H1 (cell line): ENCODE results near the gene ABHD10. TPM values are rescaled to one million over a fixed set of nuclear protein-coding genes. Genes with fewer than 3 reads are reported as not detected.

ENCODE experiments used
- CTCF ChIA-PET: fragments of 300-600 bp; sonication (Branson Sonifier 250); formaldehyde crosslinking; loops from one replicate; lab custom pipeline; 2021; ENCODE audit not compliant: partially characterized antibody; lab: Charles Lee
- POLR2A ChIA-PET: fragments of 300-600 bp; sonication (Branson Sonifier 250); formaldehyde crosslinking; loops from one replicate; lab custom pipeline; 2021; ENCODE audit warnings: inconsistent platforms; ENCODE audit not compliant: partially characterized antibody; lab: Charles Lee
- DNase-seq, 2 experiments: peaks; one replicate each; pipeline versions ENCODE4 v3.0.0 to v3.0.0-alpha.2; 2010 to 2022; ENCODE audit warnings: low spot score in 2 of 2, low read depth in 1 of 2, mixed read lengths in 1 of 2
- FAIRE-seq: peaks from 2 replicates; lab custom pipeline; 2011; peaks lifted over from hg19 to GRCh38; lab: Jason Lieb, UNC
- H2AFZ ChIP-seq: 2 replicates; pipeline ENCODE4 v1.8.1; 2012; ENCODE audit warnings: low read length, inconsistent platforms
- H2AK5ac ChIP-seq: 2 replicates; pipeline ENCODE4 v1.6.1; 2013; ENCODE audit warnings: low read depth, low read length
- H2BK120ac ChIP-seq: replicated peaks from 2 replicates; pipeline ENCODE3; 2013; ENCODE audit warnings: low read depth, low read length, inconsistent platforms
- H2BK12ac ChIP-seq: 2 replicates; pipeline ENCODE4 v1.6.1; 2013; ENCODE audit warnings: low read depth, low read length
- H2BK15ac ChIP-seq: 2 replicates; pipeline ENCODE4 v1.6.1; 2013; ENCODE audit warnings: low read length
- H2BK20ac ChIP-seq: 2 replicates; pipeline ENCODE4 v1.6.1; 2013; ENCODE audit warnings: low read length
- H2BK5ac ChIP-seq: 2 replicates; pipeline ENCODE4 v1.6.1; 2013; ENCODE audit warnings: low read depth, low read length
- H3K14ac ChIP-seq: 2 replicates; pipeline ENCODE4 v1.6.1; 2013; ENCODE audit warnings: inconsistent platforms; ENCODE audit not compliant: insufficient read length
- H3K18ac ChIP-seq: 2 replicates; pipeline ENCODE4 v1.6.1; 2013; ENCODE audit warnings: low read length; ENCODE audit errors: extremely low read depth
- H3K23ac ChIP-seq: 2 replicates; pipeline ENCODE4 v1.6.1; 2013; ENCODE audit warnings: inconsistent platforms; ENCODE audit not compliant: insufficient read length
- H3K23me2 ChIP-seq: 2 replicates; pipeline ENCODE4 v1.6.1; 2013; ENCODE audit warnings: low read depth, low read length
- H3K27ac ChIP-seq: 2 replicates; pipeline ENCODE4 v1.6.1; 2011; ENCODE audit warnings: low read depth, low read length, inconsistent platforms
- H3K27me3 ChIP-seq, 4 experiments: replicated peaks in 1 of 4; 1 replicate in 1 of 4; 2 replicates in 3 of 4; pipeline versions ENCODE4 v1.6.1 to v1.8.1; 2011 to 2013; ENCODE audit warnings: low read length in 3 of 4, mild to moderate bottlenecking in 3 of 4, inconsistent platforms in 2 of 4, mixed read lengths in 2 of 4, moderate library complexity in 1 of 4; ENCODE audit not compliant: control insufficient read depth in 3 of 4, insufficient read depth in 3 of 4; ENCODE audit errors: extremely low read depth in 1 of 4
- H3K36me3 ChIP-seq, 4 experiments: 2 replicates each; pipeline versions ENCODE4 v1.6.1 to v1.8.1; 2011 to 2013; ENCODE audit warnings: mild to moderate bottlenecking in 4 of 4, low read length in 3 of 4, moderate library complexity in 2 of 4, control low read depth in 1 of 4, inconsistent platforms in 1 of 4; ENCODE audit not compliant: insufficient read depth in 4 of 4, control insufficient read depth in 2 of 4
- H3K4ac ChIP-seq: replicated peaks from 2 replicates; pipeline ENCODE3; 2013; ENCODE audit warnings: low read length, low read depth, mixed read lengths, inconsistent platforms; ENCODE audit not compliant: insufficient read length
- H3K4me1 ChIP-seq, 4 experiments: replicated peaks in 1 of 4; 1 replicate in 1 of 4; 2 replicates in 3 of 4; pipeline versions ENCODE4 v1.6.1 to v1.8.1; 2011 to 2013; ENCODE audit warnings: low read length in 3 of 4, inconsistent platforms in 2 of 4, mixed read lengths in 1 of 4; ENCODE audit not compliant: insufficient read depth in 4 of 4, control insufficient read depth in 3 of 4
- H3K4me2 ChIP-seq, 2 experiments: 2 replicates each; pipeline versions ENCODE4 v1.6.1 to v1.8.1; 2011 to 2013; ENCODE audit warnings: low read depth in 2 of 2, low read length in 2 of 2, control low read depth in 1 of 2, inconsistent platforms in 1 of 2, mild to moderate bottlenecking in 1 of 2; ENCODE audit not compliant: insufficient read depth in 1 of 2
- H3K4me3 ChIP-seq, 4 experiments: fragments of 200-600, 300-600 bp in 1 of 4; sonication (generic), shearing (Covaris generic), sonication (Bioruptor Twin) in 1 of 4; 2 replicates each; pipeline versions ENCODE4 v1.5.1 to v1.8.1; 2011 to 2016; ENCODE audit warnings: low read length in 4 of 4, low read depth in 3 of 4, control low read depth in 2 of 4, inconsistent platforms in 2 of 4, mild to moderate bottlenecking in 2 of 4, mixed read lengths in 1 of 4, moderate library complexity in 1 of 4; ENCODE audit not compliant: insufficient read depth in 2 of 4; ENCODE audit errors: extremely low read depth in 1 of 4
- H3K56ac ChIP-seq: replicated peaks from 2 replicates; pipeline ENCODE3; 2013; ENCODE audit warnings: low read depth, mild to moderate bottlenecking, mixed read lengths, low read length, inconsistent platforms; ENCODE audit not compliant: insufficient read length
- H3K79me1 ChIP-seq: 2 replicates; pipeline ENCODE4 v1.6.1; 2013; ENCODE audit warnings: low read depth, low read length, control low read depth
- H3K79me2 ChIP-seq, 2 experiments: 2 replicates each; pipeline versions ENCODE4 v1.6.1 to v1.8.1; 2012 to 2013; ENCODE audit warnings: low read length in 2 of 2, mild to moderate bottlenecking in 2 of 2, inconsistent platforms in 1 of 2; ENCODE audit not compliant: insufficient read depth in 2 of 2, control insufficient read depth in 1 of 2
- H3K9ac ChIP-seq, 4 experiments: replicated peaks in 1 of 4; 1 replicate in 1 of 4; 2 replicates in 3 of 4; pipeline versions ENCODE4 v1.6.1 to v1.8.1; 2011 to 2013; ENCODE audit warnings: low read depth in 3 of 4, low read length in 3 of 4, control low read depth in 2 of 4, mild to moderate bottlenecking in 2 of 4, moderate library complexity in 2 of 4, inconsistent platforms in 1 of 4; ENCODE audit errors: extremely low read depth in 1 of 4
- H3K9me3 ChIP-seq, 2 experiments: 2 replicates each; pipeline versions ENCODE4 v1.6.1 to v1.8.1; 2012 to 2013; ENCODE audit warnings: mild to moderate bottlenecking in 2 of 2, moderate library complexity in 2 of 2, control low read depth in 1 of 2, inconsistent platforms in 1 of 2, low read depth in 1 of 2, low read length in 1 of 2, mixed read lengths in 1 of 2; ENCODE audit not compliant: insufficient read depth in 2 of 2
- H4K20me1 ChIP-seq, 2 experiments: replicated peaks in 1 of 2; 2 replicates each; pipeline versions ENCODE3 to v1.8.1; 2011 to 2013; ENCODE audit warnings: inconsistent platforms in 2 of 2, low read length in 2 of 2, mild to moderate bottlenecking in 1 of 2; ENCODE audit not compliant: insufficient read depth in 2 of 2, control insufficient read depth in 1 of 2
- H4K5ac ChIP-seq: 2 replicates; pipeline ENCODE4 v1.6.1; 2013; ENCODE audit warnings: low read length, low read depth, mixed read lengths, inconsistent platforms; ENCODE audit not compliant: insufficient read length
- H4K8ac ChIP-seq: 2 replicates; pipeline ENCODE4 v1.8.0; 2013; ENCODE audit warnings: mild to moderate bottlenecking, moderate library complexity, low read length, inconsistent platforms; ENCODE audit not compliant: insufficient read depth; ENCODE audit errors: extremely low read depth
- H4K91ac ChIP-seq: replicated peaks from 2 replicates; pipeline ENCODE3; 2013; ENCODE audit warnings: low read length, mixed read lengths, inconsistent platforms; ENCODE audit not compliant: insufficient read length
- BACH1 ChIP-seq: IDR thresholded peaks from 2 replicates; pipeline ENCODE4 v1.6.1; 2012; ENCODE audit warnings: low read length, improper control_type of control experiment
- CBX5 ChIP-seq: fragments of 300-800, 300-1000 bp; sonication (generic); IDR thresholded peaks from 2 replicates; pipeline ENCODE4 v1.7.1; 2016; ENCODE audit warnings: antibody characterized with exemption, low read length, low read depth
- FOSL1 ChIP-seq: IDR thresholded peaks from 2 replicates; pipeline ENCODE4 v1.6.1; 2011; ENCODE audit warnings: mild to moderate bottlenecking, low read depth, low read length, moderate library complexity; ENCODE audit not compliant: insufficient read depth
- KDM1A ChIP-seq: fragments of 200-600, 300-600 bp; sonication (generic); IDR thresholded peaks from 2 replicates; pipeline ENCODE4 v1.7.1; 2016; ENCODE audit warnings: mild to moderate bottlenecking, low read length, borderline replicate concordance
- MAX ChIP-seq: IDR thresholded peaks from 2 replicates; pipeline ENCODE4 v1.6.1; 2012; ENCODE audit warnings: inconsistent platforms
- TAF1 ChIP-seq: IDR thresholded peaks from 2 replicates; pipeline ENCODE4 v1.6.1; 2011; ENCODE audit warnings: mild to moderate bottlenecking, low read depth, low read length
- USF2 ChIP-seq: IDR thresholded peaks from 2 replicates; pipeline ENCODE4 v1.6.1; 2011; ENCODE audit warnings: low read length, improper control_type of control experiment
- WGBS, 2 experiments: shearing (Covaris generic) in 1 of 2; methylation state at CpG; one replicate each; pipeline versions ENCODE4 v1.1.6 to v1.1.7; 2013 to 2015; ENCODE audit warnings: low lambda C conversion rate in 2 of 2, mixed read lengths in 2 of 2, inconsistent platforms in 1 of 2, low coverage in 1 of 2, missing lambda C conversion rate in 1 of 2; ENCODE audit not compliant: insufficient replicate concordance in 2 of 2, insufficient coverage in 1 of 2, insufficient read length in 1 of 2; ENCODE audit errors: extremely low coverage in 1 of 2, missing lambda C conversion rate in 1 of 2; 5-methylcytosine and 5-hydroxymethylcytosine counted together
- polyA plus RNA-seq, 7 experiments: library from polyadenylated mRNA; depleted of rRNA in 3 of 7; stranded (reverse) in 5 of 7; unstranded in 2 of 7; fragments of >200 nt in 5 of 7; fragments of 200-250 nt in 2 of 7; gene quantifications; 1 replicate in 5 of 7; 2 replicates in 1 of 7; 4 replicates in 1 of 7; pipeline versions ENCODE4 v1.2.1 to v1.2.3, GENCODE V29; 2011 to 2013; ENCODE audit warnings: missing spikeins in 2 of 7, mixed read lengths in 2 of 7
- total RNA-seq: library from RNA; stranded (reverse); fragmentation: NEBNext Ultra II Directional; extraction: Animal tissue kit (Norgen Biotek cat#: 25700); gene quantifications from 2 replicates; pipeline ENCODE4 v1.2.1, GENCODE V29; 2021

The ABHD10 gene
- total and polyA plus RNA-seq, 2 of the 8 experiments (the other 6 are each of a cell fraction or from before 2014, with no cell fraction given): 10.9 to 24.6 TPM

GRCh38 chr3:112010636-112011035 lies 31.8 kb downstream of the ABHD10 start:
- WGBS, 2 experiments: 90% methylated on average over 3 of the region's 3 CpGs; no CpG with 5 or more reads in 1 of the 2 experiments
- H2BK15ac ChIP-seq: no peak overlapping the region
- H3K4me3 ChIP-seq: no peak overlapping the region
- POLR2A ChIA-PET: interaction anchor here (1.2 kb wide), 1 partner anchor 32 kb away, joined by 3 read pairs; the partner anchor contains the start of gene ABHD10
- H3K56ac ChIP-seq: no peak overlapping the region
- no peak overlapping the region for H3K9ac ChIP-seq
- H4K8ac ChIP-seq: no peak overlapping the region
- H4K20me1 ChIP-seq: no peaks in the 10 kb centered on the region
- H4K5ac ChIP-seq: no peak overlapping the region
- no peak overlapping the region for H2BK5ac ChIP-seq
- DNase-seq (no peak), FAIRE-seq (no peak)
- H2BK12ac ChIP-seq: no peak overlapping the region
- H3K27me3 ChIP-seq: no peaks in the 10 kb centered on the region
- H3K14ac ChIP-seq: no peak overlapping the region
- H3K4me2 ChIP-seq: no peak overlapping the region
- no peak overlapping the region for H2BK20ac ChIP-seq
- no peak overlapping the region for H3K4ac ChIP-seq
- H3K27ac ChIP-seq: no peak overlapping the region
- H3K18ac ChIP-seq: no peak overlapping the region
- H2BK120ac ChIP-seq: no peak overlapping the region
- H3K23ac ChIP-seq: no peak overlapping the region
- H3K79me2 ChIP-seq: no peaks in the 10 kb centered on the region
- H3K9me3 ChIP-seq: no peaks in the 10 kb centered on the region
- H3K4me1 ChIP-seq: no peaks in the 10 kb centered on the region
- no peaks in the 10 kb centered on the region; the same call in 1 of the 2 replicates for H3K23me2 ChIP-seq
- CTCF ChIA-PET: interaction anchor here (0.6 to 12.0 kb wide), 6 partner anchors 15 to 294 kb away, joined by 3 to 384 read pairs (median 4); partner anchors contain the start of gene TAGLN3
- H4K91ac ChIP-seq: no peak overlapping the region
- H2AK5ac ChIP-seq: no peak overlapping the region
- H3K79me1 ChIP-seq: no peaks in the 10 kb centered on the region
- no peak overlapping the region for H2AFZ ChIP-seq
- no peaks in the 10 kb centered on the region for H3K36me3 ChIP-seq
- TF ChIP-seq FOSL1 (no peak), MAX (no peak), USF2 (no peak), TAF1 (no peak), CBX5 (no peak), KDM1A (no peak), BACH1 (no peak)
